GM23338 (cell line): ENCODE measurements around the gene NET1.

Experiments
- EZH2 ChIP-seq: fragments of 200-600 bp; sonication (generic); IDR thresholded peaks from one replicate; pipeline ENCODE4 v1.8.0; 2017; ENCODE audit warnings: antibody characterized with exemption, mild to moderate bottlenecking, low read depth; ENCODE audit not compliant: unreplicated experiment
- EZH2phosphoT487 ChIP-seq: fragments of 200-600 bp; sonication (generic); IDR thresholded peaks from one replicate; pipeline ENCODE4 v1.8.1; 2018; ENCODE audit warnings: antibody characterized with exemption; ENCODE audit not compliant: unreplicated experiment
- NANOG ChIP-seq: IDR thresholded peaks from 2 replicates; pipeline ENCODE4 v1.6.1; 2016; ENCODE audit warnings: antibody characterized with exemption, borderline replicate concordance
- POLR2AphosphoS5 ChIP-seq: IDR thresholded peaks from 2 replicates; pipeline ENCODE4 v1.6.1; 2016; ENCODE audit warnings: antibody characterized with exemption, low read depth
- REST ChIP-seq: IDR thresholded peaks from one replicate; pipeline ENCODE4 v1.6.1; 2018; ENCODE audit warnings: antibody characterized with exemption; ENCODE audit not compliant: unreplicated experiment
- STAT1 ChIP-seq: IDR thresholded peaks from one replicate; pipeline ENCODE4 v1.6.1; 2016; ENCODE audit warnings: antibody characterized with exemption; ENCODE audit not compliant: unreplicated experiment
- ZNF114 ChIP-seq: fragments of 250-450 bp; sonication (Bioruptor Pico); IDR thresholded peaks from 2 replicates; pipeline ENCODE4 v1.5.0; 2020; ENCODE audit warnings: mild to moderate bottlenecking, moderate library complexity
- TF ChIP-seq, protein P1 (sequence below), 2 experiments: fragments of 200-600 bp in 1 of 2; sonication (generic) in 1 of 2; conservative IDR thresholded peaks; 2 replicates each; pipeline versions ENCODE4 v1.5.1 to v1.6.1; 2016 to 2017; ENCODE audit warnings: antibody characterized with exemption in 2 of 2, low read depth in 2 of 2, mild to moderate bottlenecking in 2 of 2, moderate library complexity in 1 of 2

DNA sequence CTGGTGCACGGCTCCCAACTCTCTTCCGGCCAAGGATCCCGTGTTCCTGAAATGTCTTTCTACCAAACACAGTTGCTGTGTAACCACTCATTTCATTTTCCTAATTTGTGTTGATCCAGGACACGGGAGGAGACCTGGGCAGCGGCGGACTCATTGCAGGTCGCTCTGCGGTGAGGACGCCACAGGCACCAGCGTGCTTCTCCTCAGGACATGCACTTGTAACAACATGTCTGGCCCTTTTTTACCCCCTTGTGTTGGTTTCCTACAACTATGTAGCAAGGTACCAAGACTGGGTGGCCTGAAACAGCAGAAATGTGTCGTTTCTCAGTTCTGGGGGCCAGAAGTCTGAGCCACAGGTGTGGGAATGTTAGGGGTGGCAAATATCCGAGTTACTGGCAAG, 68.8 kb downstream of the NET1 start:
- TF ChIP-seq REST: no peak
- TF ChIP-seq, protein P1, sequence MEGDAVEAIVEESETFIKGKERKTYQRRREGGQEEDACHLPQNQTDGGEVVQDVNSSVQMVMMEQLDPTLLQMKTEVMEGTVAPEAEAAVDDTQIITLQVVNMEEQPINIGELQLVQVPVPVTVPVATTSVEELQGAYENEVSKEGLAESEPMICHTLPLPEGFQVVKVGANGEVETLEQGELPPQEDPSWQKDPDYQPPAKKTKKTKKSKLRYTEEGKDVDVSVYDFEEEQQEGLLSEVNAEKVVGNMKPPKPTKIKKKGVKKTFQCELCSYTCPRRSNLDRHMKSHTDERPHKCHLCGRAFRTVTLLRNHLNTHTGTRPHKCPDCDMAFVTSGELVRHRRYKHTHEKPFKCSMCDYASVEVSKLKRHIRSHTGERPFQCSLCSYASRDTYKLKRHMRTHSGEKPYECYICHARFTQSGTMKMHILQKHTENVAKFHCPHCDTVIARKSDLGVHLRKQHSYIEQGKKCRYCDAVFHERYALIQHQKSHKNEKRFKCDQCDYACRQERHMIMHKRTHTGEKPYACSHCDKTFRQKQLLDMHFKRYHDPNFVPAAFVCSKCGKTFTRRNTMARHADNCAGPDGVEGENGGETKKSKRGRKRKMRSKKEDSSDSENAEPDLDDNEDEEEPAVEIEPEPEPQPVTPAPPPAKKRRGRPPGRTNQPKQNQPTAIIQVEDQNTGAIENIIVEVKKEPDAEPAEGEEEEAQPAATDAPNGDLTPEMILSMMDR (conservative IDR thresholded peaks at IDR 0.05; ENCODE audit: low read depth in 2 of 2): no peak
- no peak for TF ChIP-seq POLR2AphosphoS5
- no peak for TF ChIP-seq EZH2
- no peak for TF ChIP-seq NANOG
- TF ChIP-seq EZH2phosphoT487: no peak
- no peak for TF ChIP-seq ZNF114 (CRISPR knock-in tag)
- TF ChIP-seq STAT1: no peak
